HG02943 (cell line): ENCODE results near the gene CRACR2B.

Experiments
- ATAC-seq: cut with Tn5 transposase; IDR thresholded peaks from one replicate; pipeline ENCODE4 v1.9.1; 2021; ENCODE audit warnings: mild to moderate bottlenecking, low read depth, moderate library complexity; ENCODE audit not compliant: unreplicated experiment

CRACR2B gene

GRCh38 chr11:827897-828192 lies at the start of gene CRACR2B:
Gene CRACR2B (plus strand): TSS chr11:827919. CDS start chr11:828608, 689 bp downstream.
- ATAC-seq = no peak

GRCh38 chr11:778976-779954 lies 48.5 kb upstream of the CRACR2B start:
- ATAC-seq = no peak

GRCh38 chr11:779955-780532 lies 47.7 kb upstream of the CRACR2B start:
- ATAC-seq = no peak

GRCh38 chr11:782264-783174 lies 45.2 kb upstream of the CRACR2B start:
- ATAC-seq = no peak

- ATAC-seq = no peak
These were observed 44.1 kb upstream of the CRACR2B start for GRCh38 chr11:783581-784015.

- ATAC-seq = no peak
These were observed 41.3 kb upstream of the CRACR2B start for GRCh38 chr11:786235-787083.

- no peak for ATAC-seq
These were observed 40.5 kb upstream of the CRACR2B start for GRCh38 chr11:787084-787675.

- no peak for ATAC-seq
These were observed 39.6 kb upstream of the CRACR2B start for GRCh38 chr11:788009-788640.

GRCh38 chr11:788953-789940 lies 38.5 kb upstream of the CRACR2B start:
- no peak for ATAC-seq

GRCh38 chr11:789943-790342 lies 37.8 kb upstream of the CRACR2B start, which contains the start of gene CEND1:
Gene CEND1 (minus strand): TSS chr11:790090. CDS start chr11:788576, 1,514 bp downstream.
- ATAC-seq = no peak

- no peak for ATAC-seq
These were observed 36.8 kb upstream of the CRACR2B start for GRCh38 chr11:790721-791564.

GRCh38 chr11:791658-792534 lies 35.8 kb upstream of the CRACR2B start:
- ATAC-seq = no peak

- ATAC-seq = no peak
These were observed 35.2 kb upstream of the CRACR2B start for GRCh38 chr11:792535-792821.

GRCh38 chr11:792873-793272 lies 34.8 kb upstream of the CRACR2B start:
- no peak for ATAC-seq

GRCh38 chr11:793556-793955 lies 34.2 kb upstream of the CRACR2B start:
- ATAC-seq = no peak
